CD4-positive, alpha-beta memory T cell (primary cell): ENCODE results near the gene GLP1R. TPM values are rescaled to one million over a fixed set of nuclear protein-coding genes. Genes with fewer than 3 reads are reported as not detected.

Experiments
- CTCF ChIA-PET: fragments of 350-600 bp; sonication (Branson Sonifier 250); formaldehyde crosslinking; loops from one replicate; lab custom pipeline; 2021; ENCODE audit warnings: inconsistent platforms; ENCODE audit not compliant: partially characterized antibody; lab: Charles Lee
- POLR2A ChIA-PET: fragments of 350-600 bp; sonication (Branson Sonifier 250); formaldehyde crosslinking; loops from one replicate; lab custom pipeline; 2021; ENCODE audit not compliant: partially characterized antibody; lab: Charles Lee
- DNase-seq, 5 donors: peaks; one replicate each; pipeline versions ENCODE4 v3.0.0 to v3.0.0-alpha.2; 2020 to 2022; ENCODE audit warnings: mixed read lengths in 1 of 5
- H3K27ac ChIP-seq: one replicate; pipeline ENCODE4 v1.7.0; 2013; ENCODE audit warnings: low read depth, low read length
- H3K27me3 ChIP-seq: 2 replicates; pipeline ENCODE4 v1.7.0; 2013; ENCODE audit warnings: mild to moderate bottlenecking, low read length, moderate library complexity; ENCODE audit not compliant: insufficient read depth
- H3K36me3 ChIP-seq: 2 replicates; pipeline ENCODE4 v1.7.0; 2013; ENCODE audit warnings: mild to moderate bottlenecking, low read length, moderate library complexity; ENCODE audit not compliant: insufficient read depth
- H3K4me1 ChIP-seq: 2 replicates; pipeline ENCODE4 v1.7.0; 2013; ENCODE audit warnings: mild to moderate bottlenecking, low read length, moderate library complexity; ENCODE audit not compliant: insufficient read depth
- H3K4me3 ChIP-seq, 2 donors: one replicate each; pipeline ENCODE4 v1.7.0; 2013; ENCODE audit warnings: low read length in 2 of 2, mild to moderate bottlenecking in 1 of 2
- H3K9me3 ChIP-seq, 2 donors: one replicate each; pipeline ENCODE4 v1.7.0; 2013; ENCODE audit warnings: low read length in 2 of 2, control low read depth in 1 of 2; ENCODE audit not compliant: control insufficient read depth in 1 of 2
- H3K27ac Mint-ChIP-seq, 7 donors: one replicate each; pipeline ENCODE4 v1.8.0; 2020 to 2021; ENCODE audit warnings: mixed read lengths in 7 of 7, mild to moderate bottlenecking in 6 of 7, inconsistent platforms in 3 of 7, moderate library complexity in 3 of 7
- H3K27me3 Mint-ChIP-seq, 2 donors: one replicate each; pipeline ENCODE4 v1.8.0; 2020 to 2021; ENCODE audit warnings: mixed read lengths in 2 of 2
- H3K36me3 Mint-ChIP-seq, 2 donors: one replicate each; pipeline ENCODE4 v1.8.0; 2020 to 2021; ENCODE audit warnings: mixed read lengths in 2 of 2, inconsistent platforms in 1 of 2, mild to moderate bottlenecking in 1 of 2
- H3K4me1 Mint-ChIP-seq, 4 donors: one replicate each; pipeline ENCODE4 v1.8.0; 2020 to 2021; ENCODE audit warnings: mixed read lengths in 4 of 4, mild to moderate bottlenecking in 1 of 4
- H3K4me3 Mint-ChIP-seq, 8 donors: one replicate each; pipeline ENCODE4 v1.8.0; 2020 to 2021; ENCODE audit warnings: mixed read lengths in 8 of 8, mild to moderate bottlenecking in 7 of 8, moderate library complexity in 6 of 8, inconsistent platforms in 3 of 8
- H3K9me3 Mint-ChIP-seq, 8 donors: one replicate each; pipeline ENCODE4 v1.8.0; 2020 to 2021; ENCODE audit warnings: mixed read lengths in 8 of 8, mild to moderate bottlenecking in 5 of 8, inconsistent platforms in 3 of 8, moderate library complexity in 1 of 8
- intact Hi-C: fragments of 100-400 bp; cut with micrococcal nuclease; formaldehyde crosslinking; loops from one replicate; pipeline ENCODE4 v1.15.1; 2023
- polyA plus RNA-seq, 2 donors: library from polyadenylated mRNA; unstranded; fragments of 300-500 nt; fragmentation: Illumina TruSeq; gene quantifications; one replicate each; pipeline ENCODE4 v1.2.3, GENCODE V29; 2021
- total RNA-seq, 2 experiments: library from RNA; stranded (reverse); gene quantifications; one replicate each; pipeline ENCODE4 v1.2.3, GENCODE V29; 2021

Gene GLP1R
- total and polyA plus RNA-seq, 4 experiments from 2014 or later, result not detected

GRCh38 chr6:39102071-39102820, 53.7 kb downstream of the GLP1R start:
- no peaks in the 10 kb centered on the region for H3K36me3 ChIP-seq
- H3K36me3 Mint-ChIP-seq, result peaks cover 38 to 43% of the 10 kb centered on the region in 2 donors
- H3K27me3 ChIP-seq, result no peaks in the 10 kb centered on the region
- H3K4me3 ChIP-seq, result no peak overlapping the region
- H3K27me3 Mint-ChIP-seq, result no peaks in the 10 kb centered on the region
- intact Hi-C loops, result loop anchor here (1.0 kb wide), 1 partner anchor 230 kb away; no protein-coding TSS in a partner anchor
- H3K27ac Mint-ChIP-seq, result no peak overlapping the region
- peaks cover 0 to 2% (median 0%) of the 10 kb centered on the region in 8 donors for H3K9me3 Mint-ChIP-seq
- H3K4me1 ChIP-seq, result no peaks in the 10 kb centered on the region
- peaks cover 4 to 8% (median 8%) of the 10 kb centered on the region in 4 donors for H3K4me1 Mint-ChIP-seq
- ChIA-PET POLR2A (interaction anchor here (1.0 to 1.8 kb wide), 2 partner anchors 10 to 12 kb away, joined by 4 to 9 read pairs; partner anchors contain the start of gene SAYSD1), CTCF (interaction anchor here (1.0 to 1.3 kb wide), 3 partner anchors 9 to 230 kb away, joined by 3 to 6 read pairs (median 5); no protein-coding TSS in a partner anchor)
- no peak overlapping the region for H3K27ac ChIP-seq
- no peak for DNase-seq
- H3K4me3 Mint-ChIP-seq, result no peak overlapping the region
- no peaks in the 10 kb centered on the region for H3K9me3 ChIP-seq

GRCh38 chr6:39102821-39103136, 54.2 kb downstream of the GLP1R start:
- ChIA-PET POLR2A (interaction anchor here (1.0 to 1.8 kb wide), 2 partner anchors 9 to 12 kb away, joined by 4 to 9 read pairs; partner anchors contain the start of gene SAYSD1), CTCF (interaction anchor here (1.0 to 1.3 kb wide), 3 partner anchors 9 to 231 kb away, joined by 3 to 6 read pairs (median 5); no protein-coding TSS in a partner anchor)
- peaks cover 38 to 48% of the 10 kb centered on the region in 2 donors for H3K36me3 Mint-ChIP-seq
- H3K4me1 ChIP-seq, result no peaks in the 10 kb centered on the region
- no peak overlapping the region for H3K4me3 ChIP-seq
- H3K27me3 ChIP-seq, result no peaks in the 10 kb centered on the region
- H3K27ac ChIP-seq, result no peak overlapping the region
- H3K9me3 ChIP-seq, result no peaks in the 10 kb centered on the region
- no peaks in the 10 kb centered on the region for H3K27me3 Mint-ChIP-seq
- no peak overlapping the region for H3K4me3 Mint-ChIP-seq
- no peak overlapping the region for H3K27ac Mint-ChIP-seq
- H3K9me3 Mint-ChIP-seq, result peaks cover 0 to 2% (median 0%) of the 10 kb centered on the region in 8 donors
- H3K4me1 Mint-ChIP-seq, result peaks cover 4 to 10% (median 8%) of the 10 kb centered on the region in 4 donors
- H3K36me3 ChIP-seq, result no peaks in the 10 kb centered on the region
- intact Hi-C loops, result loop anchor here (1.0 kb wide), 1 partner anchor 230 kb away; no protein-coding TSS in a partner anchor
- no peak for DNase-seq

- ChIA-PET CTCF (no interaction called here), POLR2A (no interaction called here)
- Mint-ChIP-seq H3K9me3 (peaks cover 0 to 2% (median 0%) of the 10 kb centered on the region in 8 donors), H3K4me3 (no peak overlapping the region), H3K36me3 (peaks cover 49 to 54% of the 10 kb centered on the region in 2 donors), H3K4me1 (peaks cover 9 to 18% (median 12%) of the 10 kb centered on the region in 4 donors), H3K27ac (no peak overlapping the region), H3K27me3 (no peaks in the 10 kb centered on the region)
- no peaks in the 10 kb centered on the region for H3K4me1 ChIP-seq
- H3K4me3 ChIP-seq, result no peak overlapping the region
- no peaks in the 10 kb centered on the region for H3K9me3 ChIP-seq
- intact Hi-C loops, result no loop called here
- no peak overlapping the region for H3K27ac ChIP-seq
- no peak for DNase-seq
- no peaks in the 10 kb centered on the region for H3K27me3 ChIP-seq
- H3K36me3 ChIP-seq, result peaks cover 4% of the 10 kb centered on the region
Observed at GRCh38 chr6:39104528-39104927, 55.9 kb downstream of the GLP1R start.

GRCh38 chr6:39107034-39107433, 58.5 kb downstream of the GLP1R start:
- H3K27ac Mint-ChIP-seq, result peak overlapping the region in 1 of 7 donors; percentile 63
- Histone ChIP-seq H3K27me3 (no peaks in the 10 kb centered on the region), H3K36me3 (peaks cover 5% of the 10 kb centered on the region), H3K9me3 (no peaks in the 10 kb centered on the region), H3K4me1 (peaks cover 20% of the 10 kb centered on the region), H3K4me3 (no peak overlapping the region), H3K27ac (no peak overlapping the region)
- H3K36me3 Mint-ChIP-seq, result peaks cover 55 to 60% of the 10 kb centered on the region in 2 donors
- H3K4me1 Mint-ChIP-seq, result peaks cover 22 to 33% (median 26%) of the 10 kb centered on the region in 4 donors
- no peak for DNase-seq
- peaks cover 0 to 2% (median 0%) of the 10 kb centered on the region in 8 donors for H3K9me3 Mint-ChIP-seq
- ChIA-PET POLR2A (no interaction called here), CTCF (no interaction called here)
- peak overlapping the region in 1 of 8 donors; percentile 7 for H3K4me3 Mint-ChIP-seq
- no peaks in the 10 kb centered on the region for H3K27me3 Mint-ChIP-seq
- intact Hi-C loops, result no loop called here

- intact Hi-C loops, result no loop called here
- H3K4me3 Mint-ChIP-seq, result no peak overlapping the region
- H3K27me3 ChIP-seq, result no peaks in the 10 kb centered on the region
- no peak overlapping the region for H3K4me3 ChIP-seq
- peaks cover 5% of the 10 kb centered on the region for H3K36me3 ChIP-seq
- H3K27ac Mint-ChIP-seq, result peak overlapping the region in 1 of 7 donors; percentile 78
- H3K9me3 Mint-ChIP-seq, result peaks cover 0 to 2% (median 0%) of the 10 kb centered on the region in 8 donors
- H3K4me1 ChIP-seq, result peaks cover 25% of the 10 kb centered on the region
- H3K27ac ChIP-seq, result no peak overlapping the region
- CTCF ChIA-PET, result no interaction called here
- DNase-seq, result no peak
- POLR2A ChIA-PET, result no interaction called here
- peaks cover 53 to 57% of the 10 kb centered on the region in 2 donors for H3K36me3 Mint-ChIP-seq
- no peaks in the 10 kb centered on the region for H3K27me3 Mint-ChIP-seq
- peaks cover 26 to 39% (median 32%) of the 10 kb centered on the region in 4 donors for H3K4me1 Mint-ChIP-seq
- H3K9me3 ChIP-seq, result no peaks in the 10 kb centered on the region
Observed at GRCh38 chr6:39107641-39108040, 59.1 kb downstream of the GLP1R start.

- no peak for DNase-seq
- intact Hi-C loops, result no loop called here
- Mint-ChIP-seq H3K4me3 (no peak overlapping the region), H3K9me3 (peaks cover 0 to 2% (median 0%) of the 10 kb centered on the region in 8 donors), H3K4me1 (peaks cover 27 to 43% (median 36%) of the 10 kb centered on the region in 4 donors), H3K27me3 (no peaks in the 10 kb centered on the region), H3K27ac (peak overlapping the region in 2 of 7 donors; percentile 58 to 78), H3K36me3 (peaks cover 47 to 51% of the 10 kb centered on the region in 2 donors)
- H3K9me3 ChIP-seq, result no peaks in the 10 kb centered on the region
- no peak overlapping the region for H3K4me3 ChIP-seq
- ChIA-PET CTCF (no interaction called here), POLR2A (no interaction called here)
- peaks cover 25% of the 10 kb centered on the region for H3K4me1 ChIP-seq
- H3K27me3 ChIP-seq, result no peaks in the 10 kb centered on the region
- H3K27ac ChIP-seq, result no peak overlapping the region
- peaks cover 5% of the 10 kb centered on the region for H3K36me3 ChIP-seq
Observed at GRCh38 chr6:39108041-39108839, 59.7 kb downstream of the GLP1R start.
